Urothelium cell line (cell line): ENCODE data around the gene TMPRSS9.

Experiments used
- DNase-seq: peaks from one replicate; pipeline ENCODE4 v3.0.0; 2011; ENCODE audit warnings: low spot score, mixed read lengths
- FAIRE-seq: peaks from 2 replicates; lab custom pipeline; 2011; peaks lifted over from hg19 to GRCh38; lab: Jason Lieb, UNC

Gene TMPRSS9

DNA sequence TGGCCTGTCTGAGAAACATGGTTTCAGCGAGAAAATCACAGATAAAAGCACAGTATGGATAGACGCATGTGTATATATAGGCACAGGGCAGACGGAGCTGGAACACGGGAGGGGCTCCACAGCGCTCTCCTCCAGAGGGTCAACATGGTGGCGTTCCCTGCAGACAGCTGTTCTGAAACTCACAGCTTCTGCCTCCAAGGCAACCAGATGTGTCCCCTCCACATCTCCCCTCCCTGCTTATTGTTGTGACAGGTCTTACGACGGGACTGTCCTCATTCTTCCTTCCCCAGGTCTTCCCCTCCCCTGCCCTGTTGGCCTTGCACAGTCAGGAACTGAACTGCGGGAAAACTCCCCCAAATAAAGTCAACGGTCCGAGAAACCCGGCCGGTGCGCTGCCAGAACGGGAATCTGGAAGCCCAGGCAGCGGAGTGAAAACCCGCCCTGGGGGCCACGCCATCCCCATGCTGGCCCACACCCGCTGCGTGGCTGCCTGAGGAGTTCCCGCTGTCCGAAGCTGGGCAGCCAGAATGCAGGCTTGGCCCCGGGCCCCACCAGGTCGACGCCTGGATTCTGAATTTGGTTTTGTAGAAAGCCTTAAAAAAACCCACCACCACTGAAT lies 70.0 kb downstream of the TMPRSS9 start:
- FAIRE-seq (no peak), DNase-seq (no peak)

GRCh38 chr19:2431318-2432055 lies 71.4 kb downstream of the TMPRSS9 start:
- FAIRE-seq (no peak), DNase-seq (no peak)

DNA sequence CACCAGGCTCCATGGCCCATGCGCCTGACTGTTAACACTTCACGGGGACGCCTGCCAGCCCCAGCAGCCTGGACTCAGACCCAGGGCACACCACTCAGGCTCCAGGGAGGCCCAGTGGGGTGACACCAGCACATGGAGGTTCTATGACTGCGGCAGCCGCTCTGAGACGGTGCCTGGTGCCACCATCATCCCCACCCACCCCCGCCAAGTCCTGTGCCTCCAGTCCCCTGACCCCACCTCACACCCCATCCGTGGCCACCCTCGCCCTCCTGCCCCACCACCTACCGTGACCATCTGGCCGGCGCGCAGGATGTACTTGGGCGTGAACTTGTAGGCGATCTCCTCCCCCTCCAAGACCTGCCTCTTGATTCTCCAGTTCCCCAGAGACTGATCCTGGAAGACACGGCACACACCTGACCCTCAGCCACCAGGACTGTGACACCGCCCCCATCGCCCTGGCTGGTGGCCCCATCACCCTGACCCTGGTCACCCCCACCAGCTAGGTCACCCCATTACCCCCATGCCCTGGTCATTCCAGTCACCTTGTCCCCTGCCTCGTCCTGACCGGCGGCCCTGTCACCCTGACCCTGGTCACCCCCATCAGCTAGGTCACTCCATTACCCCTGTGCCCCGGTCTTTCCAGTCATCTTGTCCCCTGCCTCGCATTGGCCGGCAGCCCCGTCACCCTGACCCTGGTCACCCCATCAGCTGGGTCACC lies 72.2 kb downstream of the TMPRSS9 start:
- FAIRE-seq: no peak

DNA sequence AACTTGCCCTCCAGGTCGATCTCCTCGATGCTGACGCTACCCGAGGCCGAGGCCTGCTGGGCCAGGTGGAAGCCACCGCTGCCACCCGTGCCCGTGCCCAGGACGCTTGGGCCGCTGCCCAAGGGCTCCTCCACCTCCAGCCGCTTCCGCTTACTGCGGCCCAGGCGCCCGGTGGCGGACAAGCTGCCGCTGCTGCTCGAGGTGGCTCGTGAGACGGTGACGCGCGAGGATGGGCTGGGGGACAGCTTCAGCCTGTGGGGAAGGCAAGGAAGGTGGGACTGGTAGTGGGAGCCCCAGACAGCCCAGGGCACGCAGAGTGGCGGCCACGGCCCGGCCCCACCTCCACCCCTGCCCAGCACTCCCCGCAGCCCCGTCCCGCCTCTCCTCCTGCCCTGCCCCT lies 73.8 kb downstream of the TMPRSS9 start:
- no peak for FAIRE-seq
- DNase-seq: no peak

More for the DNA sequence above, 72.2 kb downstream of the TMPRSS9 start:
- no peak for DNase-seq

DNA sequence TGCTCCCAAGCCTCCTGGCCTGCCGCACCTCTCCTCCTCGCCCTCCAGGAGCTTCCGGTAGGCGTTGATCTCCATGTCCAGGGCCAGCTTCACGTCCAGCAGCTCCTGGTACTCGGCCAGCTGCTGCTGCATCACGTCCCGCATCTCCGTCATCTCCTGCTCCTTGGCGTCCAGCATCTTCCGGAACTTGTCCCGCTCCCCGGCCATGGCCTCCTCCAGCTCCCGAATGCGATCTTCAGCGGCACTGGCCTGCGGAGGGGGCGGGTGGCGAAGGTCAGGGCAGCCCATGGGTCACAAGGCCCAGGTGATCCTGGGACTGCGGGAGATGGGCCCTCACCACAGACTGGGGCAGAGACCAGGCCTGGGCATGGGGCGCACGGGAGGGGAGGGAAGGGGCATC lies 74.2 kb downstream of the TMPRSS9 start:
- FAIRE-seq: no peak

DNA sequence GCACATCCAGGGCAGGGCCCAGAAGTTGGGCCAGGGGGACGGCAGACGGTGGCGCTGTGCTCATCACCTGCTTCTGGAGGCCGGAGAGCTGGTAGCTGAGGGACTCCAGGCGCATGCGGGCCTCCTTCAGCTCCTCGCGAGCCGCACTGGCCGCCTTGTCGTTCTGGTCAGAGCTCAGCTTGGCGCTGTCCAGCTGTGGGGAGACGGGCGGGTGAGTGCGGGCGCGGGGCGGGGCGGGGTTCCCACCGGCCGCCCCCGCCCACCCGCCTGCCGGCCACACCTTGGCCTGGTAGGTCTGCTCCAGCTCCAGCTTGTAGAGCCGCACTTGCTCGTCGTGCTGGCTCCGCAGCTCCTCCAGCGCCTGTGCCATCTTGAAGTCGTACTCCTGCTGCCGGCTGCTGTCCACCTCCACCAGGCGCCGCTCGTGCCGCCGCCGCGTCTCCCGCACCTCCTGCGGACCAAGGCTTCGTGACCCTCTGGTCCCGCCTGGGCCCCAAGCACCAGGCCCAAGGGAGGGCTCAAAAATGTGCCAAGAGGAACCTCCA lies 74.7 kb downstream of the TMPRSS9 start:
- no peak for DNase-seq
- no peak for FAIRE-seq

More for the DNA sequence above, 74.2 kb downstream of the TMPRSS9 start:
- no peak for DNase-seq

DNA sequence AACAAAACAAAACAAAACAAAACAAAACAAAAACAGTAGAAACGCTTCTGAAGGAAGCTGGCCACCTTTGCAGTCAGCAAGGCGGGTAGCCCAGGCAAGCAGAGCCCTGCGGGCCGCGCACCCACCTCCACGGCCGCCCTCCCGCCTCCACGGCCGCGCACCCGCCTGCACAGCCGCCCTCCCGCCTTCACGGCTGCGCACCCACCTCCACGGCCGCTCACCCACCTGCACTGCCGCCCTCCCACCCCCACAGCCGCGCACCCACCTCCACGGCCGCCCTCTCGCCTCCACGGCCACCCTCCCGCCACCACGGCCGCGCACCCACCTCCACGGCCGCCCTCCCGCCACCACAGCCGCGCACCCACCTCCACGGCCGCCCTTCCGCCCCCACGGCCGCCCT lies 76.3 kb downstream of the TMPRSS9 start:
- no peak for DNase-seq

DNA sequence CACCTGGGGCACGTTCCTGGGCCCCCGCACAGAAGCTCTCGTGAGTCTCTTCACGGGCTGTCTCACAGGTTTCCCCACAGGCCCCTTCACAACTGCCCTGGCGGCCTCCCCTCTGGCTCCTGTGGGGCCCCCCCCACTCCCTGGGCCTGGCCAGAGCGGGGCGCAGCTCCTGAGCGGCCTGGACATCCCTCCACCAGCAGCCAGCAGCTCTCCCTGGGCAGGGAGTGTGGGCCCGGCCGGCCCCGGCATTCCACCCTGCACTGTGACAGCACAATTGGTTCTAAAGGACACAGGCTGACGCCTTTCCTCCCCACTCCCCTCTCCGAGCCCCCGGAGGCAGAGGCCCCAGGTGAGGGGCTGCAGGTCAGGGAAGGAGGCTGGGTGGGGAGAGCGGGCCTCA lies 76.9 kb downstream of the TMPRSS9 start:
- FAIRE-seq: no peak
- DNase-seq: no peak

More for the DNA sequence above, 76.3 kb downstream of the TMPRSS9 start:
- FAIRE-seq: no peak

GRCh38 chr19:2438178-2438577 lies 78.1 kb downstream of the TMPRSS9 start:
- DNase-seq: no peak

DNA sequence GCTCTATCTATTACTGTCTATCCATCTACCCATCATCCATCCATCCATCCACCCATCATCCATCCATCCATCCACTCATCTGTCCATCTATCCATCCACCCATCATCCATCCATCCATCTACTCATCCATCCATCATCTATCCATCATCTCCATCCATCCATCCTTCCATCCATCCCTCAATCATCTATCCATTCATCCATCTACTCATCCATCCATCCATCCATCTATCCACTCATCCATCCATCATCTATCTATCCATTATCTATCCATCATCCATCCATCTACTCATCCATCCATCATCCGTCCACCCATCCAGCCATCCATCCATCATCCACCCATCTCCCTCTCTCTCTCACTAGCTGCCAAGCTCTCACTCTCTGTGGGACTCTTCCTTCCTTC lies 80.5 kb downstream of the TMPRSS9 start:
- FAIRE-seq (no peak), DNase-seq (no peak)

More at GRCh38 chr19:2438178-2438577, 78.1 kb downstream of the TMPRSS9 start:
- FAIRE-seq: no peak

GRCh38 chr19:2441096-2441752 lies 81.2 kb downstream of the TMPRSS9 start:
- no peak for FAIRE-seq
- DNase-seq: no peak

- no peak for FAIRE-seq
These were observed 83.2 kb downstream of the TMPRSS9 start for GRCh38 chr19:2443116-2443784.

DNA sequence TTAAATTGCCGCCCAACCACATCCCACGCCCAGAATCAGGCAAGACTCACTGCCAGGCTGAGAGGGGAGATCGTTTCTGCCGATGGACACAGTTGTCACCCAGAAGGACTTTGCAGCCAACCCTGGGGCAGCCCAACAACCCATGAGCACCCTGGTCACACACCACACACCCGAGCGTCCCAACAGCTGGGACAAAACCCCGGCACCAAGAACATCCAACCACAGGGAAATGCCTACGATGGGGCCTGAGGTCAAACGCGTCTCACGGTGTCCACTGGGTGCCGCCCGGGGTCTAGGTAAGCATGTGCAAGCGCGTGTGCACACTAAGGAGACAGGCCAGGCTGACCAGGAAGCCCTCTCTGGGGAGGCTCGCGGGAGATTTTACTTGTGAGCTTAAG lies 83.7 kb downstream of the TMPRSS9 start:
- DNase-seq (no peak), FAIRE-seq (no peak)

More at GRCh38 chr19:2443116-2443784, 83.2 kb downstream of the TMPRSS9 start:
- no peak for DNase-seq

- FAIRE-seq: no peak
- no peak for DNase-seq
These were observed 84.4 kb downstream of the TMPRSS9 start for GRCh38 chr19:2444251-2445002.

- no peak for DNase-seq
- FAIRE-seq: no peak
These were observed 86.3 kb downstream of the TMPRSS9 start for GRCh38 chr19:2446381-2446780.

- DNase-seq (no peak), FAIRE-seq (no peak)
These were observed 89.0 kb downstream of the TMPRSS9 start for GRCh38 chr19:2449019-2449418.

GRCh38 chr19:2451138-2451537 lies 91.1 kb downstream of the TMPRSS9 start:
- no peak for FAIRE-seq
- DNase-seq: no peak

- no peak for DNase-seq
- FAIRE-seq: no peak
These were observed 91.7 kb downstream of the TMPRSS9 start for GRCh38 chr19:2451741-2452140.

DNA sequence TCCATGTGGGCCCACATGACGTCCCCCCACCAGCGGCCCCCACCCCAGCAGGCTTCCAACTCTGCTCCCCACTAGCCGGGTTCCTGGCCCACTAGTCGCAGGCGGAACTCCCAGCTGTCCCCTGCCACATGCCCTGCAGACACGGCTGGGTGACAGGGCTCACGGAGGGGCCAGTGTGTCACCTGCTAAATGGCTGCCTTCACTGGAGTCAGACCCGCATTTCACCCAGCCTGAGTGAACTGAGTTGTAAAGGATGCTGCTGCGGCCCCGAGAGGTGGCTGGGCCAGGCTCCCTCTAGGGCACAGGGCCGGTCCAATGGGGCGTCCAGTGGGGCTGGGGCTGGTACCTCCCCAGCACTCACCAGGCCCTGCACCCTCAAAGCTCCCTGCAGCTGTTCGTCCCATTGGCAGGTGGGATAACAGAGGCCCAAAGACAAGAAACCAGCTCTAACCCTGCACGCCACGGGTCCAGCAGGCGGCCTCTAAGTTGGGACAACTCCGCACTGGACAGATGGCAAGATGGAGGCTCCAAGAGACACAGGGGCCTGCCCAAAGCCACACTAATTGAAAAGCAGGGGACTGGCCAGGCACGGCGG lies 93.5 kb downstream of the TMPRSS9 start:
- FAIRE-seq (no peak), DNase-seq (no peak)
